ENCODE data around the gene TSSK6. TPM values are rescaled to one million over a fixed set of nuclear protein-coding genes. Genes with fewer than 3 reads are reported as not detected.
A peak's percentile ranks its signal among the peaks of the same experiment; 100 is the strongest.

Gene TSSK6
- total RNA-seq, 1 experiment from 2014 or later: 0.88 TPM

GRCh38 chr19:19464339-19465098 is 50.8 kb downstream of the TSSK6 start:
- DNase-seq (ENCODE audit: low spot score): peak; percentile 18

Other genes with a start within 250 kb of the TSSK6 start
- not detected in 2 replicates for gene TM6SF2, start 242.2 kb downstream of the TSSK6 start, total RNA-seq (2014; rRNA removed; shearing (Covaris generic))
- 24.0 and 34.2 TPM in 2 replicates for gene SUGP1, start 195.0 kb downstream of the TSSK6 start, total RNA-seq (2014; rRNA removed; shearing (Covaris generic))
- 23.8 and 24.0 TPM in 2 replicates for gene MAU2, start 194.7 kb downstream of the TSSK6 start, total RNA-seq (2014; rRNA removed; shearing (Covaris generic))
- gene GATAD2A, start 109.9 kb downstream of the TSSK6 start, total RNA-seq (2014; rRNA removed; shearing (Covaris generic)): 62.1 and 84.0 TPM in 2 replicates
- 43.2 and 101 TPM in 2 replicates for gene NDUFA13, start 677 bp upstream of the TSSK6 start, total RNA-seq (2014; rRNA removed; shearing (Covaris generic))
- 0.62 and 1.1 TPM in 2 replicates for gene YJEFN3, start 13.4 kb upstream of the TSSK6 start, total RNA-seq (2014; rRNA removed; shearing (Covaris generic))
- gene CILP2, start 22.7 kb upstream of the TSSK6 start, total RNA-seq (2014; rRNA removed; shearing (Covaris generic)): 0.02 and 0.05 TPM in 2 replicates
- gene PBX4, start 103.1 kb upstream of the TSSK6 start, total RNA-seq (2014; rRNA removed; shearing (Covaris generic)): 3.6 and 3.9 TPM in 2 replicates
- 2.1 and 3.0 TPM in 2 replicates for gene LPAR2, start 112.7 kb upstream of the TSSK6 start, total RNA-seq (2014; rRNA removed; shearing (Covaris generic))
- 8.7 and 12.0 TPM in 2 replicates for gene GMIP, start 128.1 kb upstream of the TSSK6 start, total RNA-seq (2014; rRNA removed; shearing (Covaris generic))
- 48.5 and 93.1 TPM in 2 replicates for gene ATP13A1, start 148.1 kb upstream of the TSSK6 start, total RNA-seq (2014; rRNA removed; shearing (Covaris generic))
- 11.5 and 13.9 TPM in 2 replicates for gene ZNF101, start 153.3 kb upstream of the TSSK6 start, total RNA-seq (2014; rRNA removed; shearing (Covaris generic))
- gene ZNF14, start 217.6 kb upstream of the TSSK6 start, total RNA-seq (2014; rRNA removed; shearing (Covaris generic)): 5.9 and 7.4 TPM in 2 replicates

Measured in A172 (cell line).